ENCODE results near the gene CRYBA2. TPM values are rescaled to one million over a fixed set of nuclear protein-coding genes. Genes with fewer than 3 reads are reported as not detected.

The CRYBA2 gene
- total and polyA plus RNA-seq, 9 of the 15 experiments (the other 6 are each of a cell fraction or from before 2014, with no cell fraction given): 0.11 to 1.8 (median 0.62) TPM; not detected in 5

- H3K79me2 ChIP-seq (ENCODE audit: control insufficient read depth, insufficient read depth, low read length): no peaks in the 10 kb centered on the region
- no peak overlapping the region for H3K4me2 ChIP-seq (ENCODE audit: insufficient read depth, low read length)
- no peak overlapping the region for H2AFZ ChIP-seq (ENCODE audit: low read depth, low read length)
- H3K27ac ChIP-seq (ENCODE audit: extremely low read depth, low read depth, low read length): no peak overlapping the region
- H3K4me1 ChIP-seq (replicated peaks in 1 of 2; ENCODE audit: control insufficient read depth in 2 of 2, insufficient read depth in 2 of 2, low read length in 2 of 2): peaks cover 0 to 4% of the 10 kb centered on the region in 2 experiments; a peak in 1 of 5 replicates
- no peaks in the 10 kb centered on the region for H3K36me3 ChIP-seq (ENCODE audit: control insufficient read depth, insufficient read depth, low read length)
- ATAC-seq: no peak
- in situ Hi-C loops (cut with MboI) (loop anchor here (10.0 kb wide), 1 partner anchor 127 kb away; no protein-coding TSS in a partner anchor), intact Hi-C loops (cut with micrococcal nuclease) (loop anchor here (2.0 kb wide), 1 partner anchor 127 kb away; no protein-coding TSS in a partner anchor)
- H3K9ac ChIP-seq (ENCODE audit: insufficient read depth in 1 of 2, low read depth in 2 of 2, low read length in 2 of 2): no peak overlapping the region
- DNase-seq (ENCODE audit: extremely low read depth in 1 of 4, low spot score in 3 of 4): no peak
- H4K20me1 ChIP-seq (replicated peaks; ENCODE audit: control insufficient read depth, insufficient read depth, low read length): peaks cover under 1% of the 10 kb centered on the region; the same call in 1 of the 2 replicates
- peaks cover 5 to 63% of the 10 kb centered on the region in 2 experiments; a peak in 4 of 5 replicates for H3K27me3 ChIP-seq (ENCODE audit: control insufficient read depth in 2 of 2, insufficient read depth in 2 of 2, low read length in 2 of 2)
- no peak for FAIRE-seq
- CTCF ChIA-PET (ENCODE audit: low intra/inter-chr PET ratio): interaction anchor here (3.8 kb wide), 1 partner anchor 127 kb away, joined by 31 read pairs; no protein-coding TSS in a partner anchor
- no peaks in the 10 kb centered on the region for H3K9me3 ChIP-seq (replicated peaks; ENCODE audit: control insufficient read depth, insufficient read depth, low read depth, low read length)
- BruUV-seq (replicated peaks): no TSS peak
- no peak overlapping the region for H3K4me3 ChIP-seq
- TF ChIP-seq CBX8 (IDR thresholded peaks at IDR 0.05; ENCODE audit: borderline replicate concordance, extremely low read depth, low read depth, low read length, poor library complexity, severe bottlenecking) (no peak), RBM15 (IDR thresholded peaks at IDR 0.05; ENCODE audit: insufficient read depth, low read length) (no peak), HDAC6 (IDR thresholded peaks at IDR 0.05; ENCODE audit: low read depth, low read length) (no peak), ZNF589 (CRISPR knock-in tag; IDR thresholded peaks at IDR 0.05; ENCODE audit: low read depth) (no peak), XRCC5 (IDR thresholded peaks at IDR 0.05; ENCODE audit: low read depth, low read length) (no peak), SRF (CRISPR knock-in tag; IDR thresholded peaks at IDR 0.05) (no peak), PTRF (tag; IDR thresholded peaks at IDR 0.05) (no peak), RFX7 (CRISPR knock-in tag; IDR thresholded peaks at IDR 0.05) (no peak), SMAD4 (CRISPR knock-in tag; conservative IDR thresholded peaks at IDR 0.05) (no peak), POU5F1 (IDR thresholded peaks at IDR 0.05; ENCODE audit: borderline replicate concordance, low read depth, low read length, partially characterized antibody) (no peak)
- TF ChIP-seq, protein P1, sequence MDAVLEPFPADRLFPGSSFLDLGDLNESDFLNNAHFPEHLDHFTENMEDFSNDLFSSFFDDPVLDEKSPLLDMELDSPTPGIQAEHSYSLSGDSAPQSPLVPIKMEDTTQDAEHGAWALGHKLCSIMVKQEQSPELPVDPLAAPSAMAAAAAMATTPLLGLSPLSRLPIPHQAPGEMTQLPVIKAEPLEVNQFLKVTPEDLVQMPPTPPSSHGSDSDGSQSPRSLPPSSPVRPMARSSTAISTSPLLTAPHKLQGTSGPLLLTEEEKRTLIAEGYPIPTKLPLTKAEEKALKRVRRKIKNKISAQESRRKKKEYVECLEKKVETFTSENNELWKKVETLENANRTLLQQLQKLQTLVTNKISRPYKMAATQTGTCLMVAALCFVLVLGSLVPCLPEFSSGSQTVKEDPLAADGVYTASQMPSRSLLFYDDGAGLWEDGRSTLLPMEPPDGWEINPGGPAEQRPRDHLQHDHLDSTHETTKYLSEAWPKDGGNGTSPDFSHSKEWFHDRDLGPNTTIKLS (IDR thresholded peaks at IDR 0.05; ENCODE audit: borderline replicate concordance, low read depth): no peak
- WGBS (ENCODE audit: insufficient coverage, low coverage, missing lambda C conversion rate): 8% methylated on average over 20 of the region's 22 CpGs
- no peaks in the 10 kb centered on the region for H3K9me1 ChIP-seq (ENCODE audit: control insufficient read depth, insufficient read depth, low read length)
- POLR2A ChIA-PET: no interaction called here
Observed at GRCh38 chr2:219027511-219028055, 34.4 kb upstream of the CRYBA2 start.

Data from K562 (cell line).